ENCODE measurements around the gene TMEM86A.

DNA sequence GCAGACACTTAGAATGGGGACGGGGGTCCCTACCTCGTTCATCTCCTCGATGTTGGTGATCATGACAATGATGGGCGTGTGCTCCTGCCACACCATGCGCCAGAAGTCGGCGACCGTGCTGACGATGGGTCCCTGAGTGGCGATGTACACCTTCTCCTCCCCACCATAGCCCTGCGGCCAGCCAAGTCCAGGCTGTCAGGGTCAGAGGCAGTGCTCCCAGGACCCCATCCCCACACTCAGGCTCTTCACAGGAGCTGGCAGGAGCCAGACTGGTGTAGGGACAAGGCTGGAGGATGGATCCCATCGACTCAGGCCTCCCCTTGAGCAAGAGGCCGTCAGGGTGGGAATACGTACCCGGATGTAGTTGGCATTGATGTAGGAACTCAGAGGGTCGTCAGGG lies 34.6 kb downstream of the TMEM86A start:
- TF ChIP-seq, protein P1, sequence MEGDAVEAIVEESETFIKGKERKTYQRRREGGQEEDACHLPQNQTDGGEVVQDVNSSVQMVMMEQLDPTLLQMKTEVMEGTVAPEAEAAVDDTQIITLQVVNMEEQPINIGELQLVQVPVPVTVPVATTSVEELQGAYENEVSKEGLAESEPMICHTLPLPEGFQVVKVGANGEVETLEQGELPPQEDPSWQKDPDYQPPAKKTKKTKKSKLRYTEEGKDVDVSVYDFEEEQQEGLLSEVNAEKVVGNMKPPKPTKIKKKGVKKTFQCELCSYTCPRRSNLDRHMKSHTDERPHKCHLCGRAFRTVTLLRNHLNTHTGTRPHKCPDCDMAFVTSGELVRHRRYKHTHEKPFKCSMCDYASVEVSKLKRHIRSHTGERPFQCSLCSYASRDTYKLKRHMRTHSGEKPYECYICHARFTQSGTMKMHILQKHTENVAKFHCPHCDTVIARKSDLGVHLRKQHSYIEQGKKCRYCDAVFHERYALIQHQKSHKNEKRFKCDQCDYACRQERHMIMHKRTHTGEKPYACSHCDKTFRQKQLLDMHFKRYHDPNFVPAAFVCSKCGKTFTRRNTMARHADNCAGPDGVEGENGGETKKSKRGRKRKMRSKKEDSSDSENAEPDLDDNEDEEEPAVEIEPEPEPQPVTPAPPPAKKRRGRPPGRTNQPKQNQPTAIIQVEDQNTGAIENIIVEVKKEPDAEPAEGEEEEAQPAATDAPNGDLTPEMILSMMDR (IDR thresholded peaks at IDR 0.05), result no peak
- TF ChIP-seq EZH2 (IDR thresholded peaks at IDR 0.05), result no peak
